Measurements from ENCODE around the gene SLC11A2.
A peak's percentile ranks its signal among the peaks of the same experiment; 100 is the strongest.

Gene SLC11A2

GRCh38 chr12:51025836-51026638, at the start of gene SLC11A2:
SLC11A2 (minus strand) TSS chr12:51026384; CDS start chr12:51010728, 15,656 bp downstream.
- peak; percentile 86 for DNase-seq

- DNase-seq = no peak
Measured at GRCh38 chr12:51075390-51075789, 49.2 kb upstream of the SLC11A2 start.

GRCh38 chr12:51071663-51072062, 45.5 kb upstream of the SLC11A2 start:
- no peak for DNase-seq

- peak; percentile 55 for DNase-seq
Measured at GRCh38 chr12:51070004-51070403, 43.8 kb upstream of the SLC11A2 start.

- DNase-seq = no peak
Measured at GRCh38 chr12:51067771-51068170, 41.6 kb upstream of the SLC11A2 start.

GRCh38 chr12:51067229-51067628, 41.0 kb upstream of the SLC11A2 start:
- no peak for DNase-seq

GRCh38 chr12:51065530-51065929, 39.3 kb upstream of the SLC11A2 start:
- DNase-seq = no peak

- no peak for DNase-seq
Measured at GRCh38 chr12:51062631-51063397, 36.6 kb upstream of the SLC11A2 start.

GRCh38 chr12:51059086-51059485, 32.9 kb upstream of the SLC11A2 start:
- no peak for DNase-seq

GRCh38 chr12:51056242-51056641, 30.1 kb upstream of the SLC11A2 start:
- DNase-seq = no peak

GRCh38 chr12:51055060-51055459, 28.9 kb upstream of the SLC11A2 start:
- DNase-seq = no peak

GRCh38 chr12:51051787-51052186, 25.6 kb upstream of the SLC11A2 start:
- DNase-seq = peak; percentile 51

- no peak for DNase-seq
Measured at GRCh38 chr12:51049525-51049924, 23.3 kb upstream of the SLC11A2 start.

GRCh38 chr12:51048661-51049251, 22.6 kb upstream of the SLC11A2 start:
- no peak for DNase-seq

- peak; percentile 97 for DNase-seq
Measured at GRCh38 chr12:51047655-51048540, 21.7 kb upstream of the SLC11A2 start, which contains the start of gene LETMD1. LETMD1 (plus strand) TSS chr12:51048327; CDS start chr12:51048357, 30 bp downstream.

- DNase-seq = no peak
Measured at GRCh38 chr12:51036279-51036678, 10.1 kb upstream of the SLC11A2 start.

GRCh38 chr12:51033457-51034089, 7.4 kb upstream of the SLC11A2 start:
- no peak for DNase-seq

GRCh38 chr12:51033048-51033447, 6.9 kb upstream of the SLC11A2 start:
- DNase-seq = no peak

- DNase-seq = no peak
Measured at GRCh38 chr12:51028813-51029150, 2.6 kb upstream of the SLC11A2 start.

GRCh38 chr12:51028126-51028812, 2.1 kb upstream of the SLC11A2 start:
- DNase-seq = peak; percentile 83

GRCh38 chr12:51027342-51027835, 1.2 kb upstream of the SLC11A2 start:
- DNase-seq = no peak

All from GF-D8 (cell line).